ENCODE data around the gene XG.
A peak's percentile ranks its signal among the peaks of the same experiment; 100 is the strongest.
"Not testable (repeated sequence)": the region's sequence is repeated elsewhere in the genome, so short reads cannot be mapped to it uniquely, and the experiment has no call there.

XG gene

DNA sequence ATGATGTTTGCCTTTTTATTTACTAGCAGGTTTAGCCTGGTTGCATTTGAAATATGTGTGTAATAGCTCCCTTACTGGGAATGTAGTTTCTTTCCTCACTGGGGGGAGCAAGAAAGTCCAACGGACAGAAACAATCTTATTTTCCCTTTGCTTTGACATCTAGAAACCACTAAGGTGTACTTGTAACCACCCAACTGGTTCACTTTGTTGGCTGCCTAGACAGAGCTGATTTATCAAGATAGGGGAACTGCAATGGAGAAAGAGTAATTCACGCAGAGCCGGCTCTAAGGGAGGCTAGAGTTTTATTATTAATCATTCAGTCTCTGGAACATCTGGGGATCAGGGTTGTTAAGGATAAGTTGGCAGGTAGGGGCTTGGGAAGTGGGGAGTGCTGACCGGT, 30.3 kb downstream of the XG start:
- DNase-seq: no peak

DNA sequence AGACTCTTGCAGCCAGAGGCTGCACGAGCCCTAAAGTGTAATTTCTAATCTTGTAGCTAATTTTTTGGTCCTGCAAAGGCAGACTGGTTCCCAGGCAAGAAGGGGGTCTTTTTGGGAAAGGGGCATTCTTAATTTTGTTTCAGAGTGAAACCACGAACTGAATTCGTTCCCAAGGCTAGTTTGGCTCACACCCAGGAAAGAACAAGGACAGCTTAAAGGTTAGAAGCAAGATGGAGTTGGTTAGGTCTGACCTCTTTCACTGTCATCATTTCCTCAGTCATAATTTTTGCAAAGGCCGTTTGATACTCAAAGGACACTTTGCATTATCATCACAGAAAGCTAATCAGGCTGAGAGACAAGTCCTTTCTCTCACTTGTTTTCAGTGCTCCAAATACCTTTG, 30.9 kb downstream of the XG start:
- DNase-seq: no peak

DNA sequence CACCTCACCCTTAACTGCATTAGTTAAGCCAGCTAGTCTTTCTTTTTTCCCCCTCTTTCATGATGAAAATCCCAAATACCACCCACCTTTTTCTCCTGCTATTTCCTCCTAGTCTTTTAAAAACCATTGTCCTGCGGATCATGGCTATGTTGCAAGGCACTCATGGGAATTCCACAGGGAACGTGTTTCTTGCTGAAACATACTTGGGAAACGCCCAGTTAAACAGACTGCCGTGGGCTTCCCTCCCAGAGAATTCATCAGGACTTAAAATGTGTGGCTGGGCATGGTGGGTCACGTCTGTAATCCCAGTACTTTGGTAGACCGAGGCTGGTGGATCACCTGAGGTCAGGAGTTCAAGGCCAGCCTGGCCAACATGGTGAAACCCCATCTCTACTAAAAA, 32.2 kb downstream of the XG start:
- no peak for DNase-seq

DNA sequence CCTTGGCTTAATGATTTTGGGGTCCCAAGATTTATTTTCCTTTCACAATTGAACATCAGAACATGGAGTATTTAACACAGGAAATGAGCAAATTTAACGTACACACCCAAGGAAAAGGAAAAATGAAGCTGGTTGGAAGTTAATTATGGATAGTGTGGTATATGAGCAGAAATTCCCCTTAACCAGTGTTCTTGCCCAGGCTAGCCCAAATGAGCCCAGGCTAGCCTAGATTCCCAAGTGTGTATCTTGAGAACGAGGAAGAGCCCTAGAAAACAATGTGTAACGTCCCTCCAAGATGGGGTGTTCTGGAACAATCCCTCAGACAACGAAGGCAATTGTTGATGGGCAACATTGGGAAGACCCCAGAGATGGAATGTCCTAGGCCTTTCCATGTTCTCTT, 33.7 kb downstream of the XG start:
- DNase-seq: no peak

DNA sequence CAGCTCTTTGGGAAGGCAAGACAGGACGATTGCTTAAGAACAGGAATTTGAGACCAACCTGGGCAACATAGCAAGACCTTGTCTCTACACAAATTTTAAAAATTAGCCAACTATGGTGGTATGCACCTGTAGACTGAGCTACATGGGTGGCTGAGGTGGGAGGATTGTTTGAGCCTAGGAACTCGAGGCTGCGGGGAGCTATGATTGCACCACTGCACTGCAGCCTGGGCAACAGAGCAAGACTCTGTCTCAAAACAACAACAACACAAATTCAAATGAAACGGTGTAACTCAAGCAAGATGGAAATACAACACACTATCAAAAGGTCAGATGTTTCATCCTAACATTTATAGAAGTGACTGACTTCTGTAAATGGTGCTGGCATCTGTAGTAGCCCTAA, 37.1 kb downstream of the XG start:
- no peak for DNase-seq

DNA sequence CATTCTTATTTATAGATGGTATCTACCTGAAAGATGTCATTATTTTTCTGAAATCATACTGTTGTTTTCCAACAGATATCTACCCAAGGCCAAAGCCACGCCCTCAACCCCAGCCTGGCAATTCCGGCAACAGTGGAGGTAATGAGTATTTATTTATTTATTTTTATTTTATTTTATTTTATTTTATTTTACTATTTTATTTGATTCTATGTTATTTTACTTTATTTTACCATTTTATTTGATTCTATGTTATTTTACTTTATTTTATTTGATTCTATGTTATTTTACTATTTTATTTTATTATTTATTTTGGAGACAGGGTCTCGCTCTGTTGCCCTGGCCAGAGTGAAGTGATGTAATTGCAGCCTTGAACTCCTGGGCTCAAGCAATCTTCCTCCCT, 37.7 kb downstream of the XG start:
- DNase-seq: no peak

DNA sequence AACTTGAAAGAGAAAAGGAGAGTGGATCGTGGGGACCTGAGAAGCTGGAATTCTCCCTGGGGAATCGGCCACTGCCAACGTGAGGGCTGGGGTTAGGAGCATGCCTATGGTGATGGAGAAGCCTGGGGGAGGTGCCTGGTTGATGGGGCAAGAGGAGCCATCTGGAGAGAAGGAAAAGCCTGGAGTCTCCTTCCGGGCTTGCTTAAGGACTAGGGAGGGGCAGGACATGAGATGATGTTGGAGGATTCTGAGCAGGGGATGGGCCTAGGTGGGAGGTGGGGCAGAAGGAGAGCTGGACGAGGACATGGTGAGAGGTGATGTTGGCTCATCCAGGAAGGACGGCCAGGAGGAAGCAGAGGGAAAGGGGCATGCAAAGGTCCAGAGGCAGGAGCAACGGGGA, 41.9 kb downstream of the XG start:
- no peak for DNase-seq

DNA sequence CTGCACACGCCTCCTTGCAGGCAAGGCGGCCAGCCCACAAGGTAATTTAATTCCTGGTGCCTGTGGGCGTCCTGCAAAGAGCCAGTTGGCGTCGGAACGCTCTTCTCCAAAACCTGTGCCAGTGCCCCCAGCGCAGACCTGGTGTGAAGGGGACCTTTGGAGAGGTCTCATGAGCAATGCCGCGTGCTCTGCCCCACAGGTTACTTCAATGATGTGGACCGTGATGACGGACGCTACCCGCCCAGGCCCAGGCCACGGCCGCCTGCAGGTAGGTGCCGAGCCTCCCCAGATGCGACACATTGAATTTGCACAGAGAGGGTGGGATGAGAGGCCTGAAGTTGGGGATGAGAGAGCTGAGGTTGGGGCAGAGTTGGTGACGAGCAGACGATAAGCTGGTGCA, 42.5 kb downstream of the XG start:
- no peak for DNase-seq

DNA sequence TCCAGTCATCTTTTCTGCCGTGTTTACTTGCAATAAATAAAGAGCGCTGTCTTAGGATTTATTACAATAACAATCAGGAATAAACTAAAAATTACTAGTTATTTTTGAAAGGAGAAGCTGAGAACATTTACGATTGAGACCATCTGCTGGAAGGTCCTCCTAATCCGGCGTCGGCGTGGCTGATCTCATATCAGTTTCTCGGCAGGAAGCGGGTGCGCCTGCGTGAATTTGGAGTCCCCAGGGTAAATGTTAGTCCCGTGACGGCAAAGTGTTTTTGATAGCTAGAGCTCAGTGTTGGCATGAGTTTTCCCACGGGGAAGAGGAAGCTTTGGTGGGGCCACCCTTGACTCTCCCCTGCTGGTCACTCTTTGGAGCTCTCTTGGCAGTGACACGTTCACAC, 45.0 kb downstream of the XG start:
- DNase-seq: not testable (repeated sequence)

DNA sequence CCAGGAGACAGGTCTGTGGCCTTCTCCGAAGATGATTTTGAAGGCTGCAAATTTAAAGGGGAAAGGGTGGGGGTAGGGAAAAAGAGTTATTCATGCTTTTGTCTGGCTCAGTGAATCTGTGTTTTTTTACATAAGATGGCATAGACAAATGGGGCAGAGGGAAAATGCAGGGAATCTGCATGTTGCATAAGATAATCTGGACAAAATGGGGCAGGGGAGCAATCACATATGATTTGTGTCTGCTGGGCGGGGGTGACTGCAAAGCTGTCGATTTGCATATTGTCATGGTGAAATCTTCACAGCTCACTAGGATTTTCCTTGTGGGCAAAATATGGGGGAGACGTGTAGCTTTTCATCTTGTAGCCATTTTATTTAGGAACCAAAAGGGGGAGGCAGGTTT, 47.5 kb downstream of the XG start:
- DNase-seq: no peak

DNA sequence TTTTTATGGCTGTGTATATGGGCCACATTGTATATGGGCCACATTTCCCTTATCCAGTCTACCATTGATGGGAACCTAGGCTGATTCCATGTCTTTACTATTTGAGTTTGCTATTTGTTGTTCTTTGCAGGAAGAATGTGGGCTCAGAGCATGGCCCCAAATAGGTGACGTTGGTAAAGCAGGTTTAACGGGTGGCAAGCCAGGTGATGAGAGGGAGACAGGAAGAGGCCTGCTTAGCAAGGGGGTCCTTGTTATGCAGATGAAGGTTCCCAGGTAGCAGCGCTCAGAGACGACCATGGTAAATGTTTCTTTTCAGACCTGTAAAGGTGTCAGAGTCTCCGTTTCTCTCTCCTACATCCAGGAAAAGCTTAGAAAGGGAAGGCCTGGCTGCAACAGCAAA, 48.1 kb downstream of the XG start:
- DNase-seq: not testable (repeated sequence)

DNA sequence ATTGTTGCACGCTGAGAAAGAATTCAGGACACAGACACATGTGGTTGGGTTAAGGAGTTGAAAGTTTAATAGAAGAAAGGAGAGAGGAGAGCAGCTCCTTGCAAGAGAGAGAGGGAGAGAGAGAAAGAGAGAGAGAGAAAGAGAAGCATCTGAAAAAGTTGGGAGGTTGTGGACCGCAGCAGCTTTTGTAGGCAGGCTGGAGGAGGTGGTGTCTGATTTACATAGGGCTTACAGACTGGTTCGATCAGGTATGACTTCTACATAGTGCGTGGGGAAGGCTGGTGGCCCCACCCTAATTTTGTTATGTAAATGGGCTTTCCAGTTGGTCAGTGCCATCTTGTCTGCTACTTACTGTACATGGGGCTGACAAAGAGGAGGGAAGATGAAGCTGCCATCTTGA, 49.4 kb downstream of the XG start:
- DNase-seq: no peak

DNA sequence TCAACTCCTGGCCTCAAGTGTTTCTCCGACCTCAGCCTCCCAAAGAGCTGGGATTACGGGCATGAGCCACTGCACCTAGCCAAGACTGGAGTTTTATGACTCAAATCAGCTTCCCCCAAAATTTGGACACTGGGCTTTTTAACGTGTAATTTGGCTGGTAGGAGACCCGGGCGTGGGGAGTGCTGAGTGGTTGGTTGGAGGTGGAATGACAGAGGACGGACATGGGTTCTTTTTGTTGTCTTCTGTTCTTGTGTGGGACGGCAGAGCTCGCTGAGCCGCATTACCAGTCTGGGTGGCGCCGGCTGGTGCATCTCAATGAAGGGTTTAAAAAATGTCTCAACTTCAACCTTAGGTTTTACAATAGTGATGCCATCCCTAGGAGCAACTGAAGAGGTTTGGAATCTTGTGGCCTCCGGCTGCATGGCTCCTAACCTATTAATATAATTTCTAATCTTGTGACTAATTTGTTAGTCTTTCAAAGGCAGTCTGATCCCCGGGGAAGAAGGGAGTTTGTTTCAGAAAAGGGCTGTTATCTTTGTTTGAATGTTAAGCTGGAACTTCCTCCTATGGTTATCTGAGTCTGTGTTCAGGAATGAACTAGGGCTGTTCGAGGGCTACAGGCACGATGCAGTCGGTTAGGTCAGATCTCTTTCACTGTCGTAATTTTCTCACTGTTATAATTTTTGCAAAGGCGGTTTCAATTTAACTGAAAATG, 50.7 kb downstream of the XG start:
- DNase-seq: not testable (repeated sequence)

DNA sequence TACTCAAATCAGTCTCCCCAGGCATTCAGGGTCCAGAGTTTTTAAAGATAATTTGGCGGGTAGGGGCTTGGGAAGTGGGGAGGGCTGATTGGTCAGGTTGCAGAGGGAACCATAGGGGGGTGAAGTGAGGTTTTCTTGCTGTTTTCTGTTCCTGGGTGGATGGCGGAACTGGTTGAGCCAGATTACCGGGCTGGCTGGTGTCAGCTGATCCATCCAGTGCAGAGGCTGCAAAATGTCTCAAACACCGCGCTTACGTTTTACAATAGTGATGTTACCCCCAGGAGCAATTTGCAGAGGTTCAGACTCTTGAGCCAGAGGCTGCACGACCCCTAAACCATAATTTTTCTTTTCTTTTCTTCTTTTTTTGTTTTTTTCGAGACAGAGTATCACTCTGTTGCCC, 51.6 kb downstream of the XG start:
- DNase-seq: not testable (repeated sequence)

DNA sequence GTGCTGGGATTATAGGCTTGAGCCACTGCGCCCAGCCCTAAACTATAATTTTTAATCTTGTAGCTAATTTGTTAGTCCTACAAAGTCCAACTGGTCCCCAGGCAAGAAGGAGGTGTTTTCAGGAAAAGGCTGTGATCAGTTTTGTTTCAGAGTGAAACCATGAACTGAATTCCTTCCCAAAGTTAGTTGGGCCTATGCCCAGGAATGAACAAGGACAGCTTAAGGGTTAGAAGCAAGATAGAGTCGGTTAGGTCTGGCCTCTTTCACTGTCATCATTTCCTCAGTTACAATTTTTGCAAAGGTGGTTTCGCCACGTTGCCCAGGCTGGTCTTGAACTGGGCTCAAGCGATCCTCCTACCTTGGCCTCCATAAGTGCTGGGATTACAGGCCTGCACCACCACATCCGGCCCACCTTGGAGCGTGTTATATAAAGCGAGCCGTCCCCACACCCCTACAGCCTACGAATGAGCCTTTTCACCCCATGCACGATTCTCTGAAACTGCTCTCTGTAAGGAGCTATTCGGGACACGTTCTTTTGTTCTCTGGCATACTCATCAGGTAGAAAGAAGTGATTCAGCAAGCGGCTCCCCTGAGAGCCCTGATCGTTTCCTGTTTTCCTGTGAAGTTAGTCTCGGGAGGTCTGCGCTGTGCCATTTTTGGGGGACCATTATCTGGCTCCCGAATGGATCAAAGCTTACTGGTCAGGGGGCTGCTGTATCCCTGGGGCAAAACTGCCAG, 52.4 kb downstream of the XG start:
- not testable (repeated sequence) for DNase-seq

DNA sequence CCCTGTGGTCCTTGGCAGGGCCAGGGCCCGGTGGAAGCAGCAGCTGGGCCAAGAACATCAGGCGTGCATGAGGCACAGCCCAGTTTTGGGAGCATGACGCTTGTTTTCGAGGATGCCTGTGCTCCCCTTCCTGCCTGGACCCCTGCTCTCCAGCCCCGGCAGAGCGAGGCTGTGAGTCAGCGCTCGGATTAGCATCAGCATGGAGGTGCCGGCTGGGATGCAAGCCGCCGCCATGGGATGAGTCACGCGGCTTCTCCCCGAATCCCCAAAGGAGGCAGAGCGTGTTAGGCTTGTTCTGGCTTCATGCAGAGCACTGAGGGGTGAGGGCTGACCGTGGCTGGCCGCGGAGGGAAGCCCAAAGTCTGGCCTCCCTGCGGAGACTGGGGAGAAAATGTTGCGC, 53.0 kb downstream of the XG start:
- not testable (repeated sequence) for DNase-seq

DNA sequence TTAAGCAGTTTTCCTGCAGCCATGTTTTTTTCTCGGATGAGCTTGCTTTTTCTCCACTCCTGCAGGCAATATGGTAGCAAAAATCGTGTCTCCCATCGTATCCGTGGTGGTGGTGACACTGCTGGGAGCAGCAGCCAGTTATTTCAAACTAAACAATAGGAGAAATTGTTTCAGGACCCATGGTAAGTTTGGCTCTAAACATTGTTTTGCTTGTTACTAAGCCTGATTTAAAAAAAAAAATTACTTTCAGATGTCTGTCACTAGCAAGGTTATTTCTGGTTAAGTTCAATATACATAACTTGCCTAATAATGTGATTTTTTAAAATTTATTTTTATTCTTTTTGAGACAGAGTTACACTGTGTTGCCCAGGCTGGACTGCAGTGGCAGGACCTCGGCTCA, 59.4 kb downstream of the XG start:
- DNase-seq: no peak

DNA sequence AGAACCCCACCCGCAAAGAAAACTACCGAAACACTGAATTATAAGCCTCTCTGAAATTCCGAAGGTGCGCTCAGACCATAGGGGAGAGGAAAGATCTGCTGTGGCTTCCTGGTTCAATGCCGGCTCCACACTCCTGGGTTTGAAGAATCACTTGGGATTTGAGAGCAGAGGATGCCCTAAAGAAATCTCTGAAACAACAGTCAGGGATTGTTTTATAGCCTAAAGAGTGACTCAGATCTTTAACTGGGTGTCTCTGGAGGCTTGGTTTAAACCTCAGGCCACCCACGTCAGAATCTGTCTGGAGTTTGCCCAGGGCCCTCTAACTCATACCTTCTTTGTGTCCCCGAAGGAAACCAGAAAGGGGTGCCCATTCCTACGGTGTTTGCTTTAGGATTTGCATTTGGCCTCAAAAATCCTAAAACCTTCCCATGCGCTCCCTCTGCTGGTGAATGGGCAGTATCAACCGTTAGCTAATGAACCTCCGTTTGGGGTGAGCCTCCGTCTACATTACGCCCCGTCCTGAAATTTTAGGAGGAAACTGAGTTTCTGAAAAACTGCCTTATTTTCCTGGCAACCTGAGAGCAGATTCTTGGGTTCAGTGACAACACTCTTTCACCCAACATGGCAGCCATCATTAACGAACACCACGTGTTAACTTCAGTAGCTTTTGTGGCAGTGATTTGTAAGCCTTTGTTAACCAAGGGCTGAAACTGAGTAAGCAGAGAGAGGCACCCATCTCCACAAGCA, 60.5 kb downstream of the XG start:
- DNase-seq: peak; percentile 45

DNA sequence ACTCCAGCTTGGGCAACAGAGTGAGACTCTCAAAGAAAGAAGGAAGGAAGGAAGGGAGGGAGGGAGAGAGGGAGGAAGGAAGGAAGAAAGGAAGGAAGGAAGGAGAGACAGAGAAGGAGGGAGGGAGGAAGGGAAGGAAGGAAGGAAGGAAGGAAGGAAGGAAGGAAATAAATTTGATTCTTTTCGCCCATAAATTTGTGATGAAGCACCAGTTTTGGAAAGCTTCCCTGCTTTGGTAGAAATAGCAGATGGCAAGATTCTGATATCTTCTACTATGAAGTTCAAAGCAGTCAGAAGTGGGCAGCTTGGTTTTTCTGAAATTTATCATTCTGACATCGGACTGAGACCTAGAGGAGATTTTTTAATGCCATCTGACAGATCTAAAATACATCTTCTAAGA, 65.2 kb downstream of the XG start:
- no peak for DNase-seq

DNA sequence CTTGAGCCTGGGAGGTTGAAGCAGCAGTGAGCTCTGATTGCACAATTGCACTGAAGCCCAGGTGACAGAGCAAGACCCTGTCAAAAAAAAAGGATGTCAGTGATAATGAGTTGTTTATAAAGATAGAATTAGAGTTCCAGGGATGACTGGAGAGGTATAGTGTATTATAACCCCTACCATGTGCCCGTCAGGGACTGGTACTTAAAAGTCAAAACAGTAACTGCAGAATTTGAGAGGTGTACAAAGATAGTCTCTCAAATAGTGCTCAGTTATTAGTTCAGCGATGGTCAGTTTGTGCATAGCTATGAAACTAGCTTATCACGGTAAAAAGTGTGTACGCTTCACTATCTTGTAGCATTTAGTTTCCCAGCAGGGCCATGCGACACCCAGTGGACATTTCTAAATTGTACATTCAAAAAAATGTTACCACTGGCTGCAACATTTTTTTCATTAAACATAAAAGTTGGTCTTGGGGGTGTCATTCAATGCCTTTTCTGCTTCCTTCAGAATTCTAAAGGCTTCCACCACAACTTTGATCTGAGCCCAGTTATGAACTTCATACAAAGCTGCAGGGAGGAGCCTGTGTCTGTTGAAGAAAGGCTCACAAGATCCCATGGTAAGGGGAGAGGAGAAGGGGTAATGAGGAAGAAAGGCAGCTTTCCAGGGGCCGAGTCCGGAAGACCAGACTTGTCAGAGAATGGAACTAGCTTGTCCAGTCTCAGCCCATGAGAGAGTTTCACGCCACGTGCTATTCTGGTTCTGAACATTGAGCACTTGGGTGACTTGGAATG, 67.7 kb downstream of the XG start:
- no peak for DNase-seq

DNA sequence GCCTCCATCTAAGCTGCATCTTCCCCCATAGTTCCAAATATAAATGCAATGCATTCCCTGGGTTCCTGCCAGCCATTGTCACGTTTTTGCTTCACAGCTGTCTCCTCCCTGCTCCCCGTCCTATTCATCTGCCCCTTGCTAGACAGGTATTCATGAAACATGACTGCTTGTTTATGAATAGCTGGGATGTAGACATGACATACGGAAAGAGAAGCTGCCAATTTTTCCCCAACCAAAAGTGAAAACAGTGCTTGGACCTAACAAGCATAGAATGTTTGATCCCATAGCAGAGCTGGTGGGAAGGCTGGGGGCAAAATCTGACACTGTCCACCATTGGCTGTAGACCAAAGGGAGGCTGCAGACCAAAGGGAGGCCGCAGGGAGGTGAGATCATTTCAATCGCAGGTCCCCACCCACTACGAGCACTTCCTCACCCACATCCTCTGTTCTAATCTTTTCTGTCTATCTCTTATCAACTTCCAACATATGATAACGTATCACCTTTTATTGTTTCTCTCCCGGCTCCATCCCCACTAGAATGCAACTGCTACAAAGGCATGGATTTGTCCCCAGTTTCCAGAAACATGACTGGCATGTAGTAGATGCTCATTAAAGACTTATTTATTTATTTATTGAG, 68.4 kb downstream of the XG start:
- DNase-seq: no peak

DNA sequence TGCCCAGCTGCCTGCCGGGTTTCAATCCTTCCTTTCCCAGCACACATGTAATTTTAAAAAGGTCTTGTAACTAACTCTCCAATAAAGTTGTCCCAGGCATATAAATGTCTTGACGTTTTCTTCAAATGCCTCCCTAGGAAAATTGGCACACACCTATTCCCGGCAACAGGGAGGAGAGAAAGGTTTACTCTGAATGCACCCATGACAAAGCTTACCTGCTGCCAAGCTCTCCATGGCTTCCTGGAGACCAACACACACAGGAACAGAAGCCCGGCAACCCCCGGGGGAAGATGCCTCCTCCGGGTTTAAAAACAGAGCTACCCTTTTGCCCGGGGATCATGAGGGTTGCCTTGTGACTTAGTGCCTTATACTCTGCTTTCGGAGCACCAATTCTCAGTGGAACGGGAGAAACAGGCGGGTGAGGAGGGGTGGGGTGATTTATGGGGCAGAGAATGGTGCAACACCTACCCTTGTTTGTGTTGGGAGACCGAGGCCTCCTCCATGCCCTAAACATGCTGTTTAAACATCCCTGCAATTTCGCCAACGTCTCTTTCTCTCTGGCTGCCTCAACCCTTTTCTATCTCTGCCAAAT, 72.1 kb downstream of the XG start:
- DNase-seq: no peak

Data from activated T-cell treated with anti-CD3 and anti-CD28 coated beads, Interleukin-2, amount 50 U/mL, for 1 hour (primary cell).